Loucy (cell line): ENCODE results near the gene RNU4-1.

Experiments
- H2AFZ ChIP-seq: fragments of 200-600 bp; sonication (generic); 2 replicates; pipeline ENCODE4 v1.6.0; 2016; ENCODE audit warnings: antibody characterized with exemption, mild to moderate bottlenecking, low read length, moderate library complexity
- H3F3A ChIP-seq: fragments of 200-600 bp; 2 replicates; pipeline ENCODE4 v1.6.0; 2016; ENCODE audit warnings: antibody characterized with exemption, low read depth, mild to moderate bottlenecking
- H3K27me3 ChIP-seq: fragments of 200-600 bp; sonication (generic); 2 replicates; pipeline ENCODE4 v1.6.1; 2014; ENCODE audit warnings: low read length, mild to moderate bottlenecking; ENCODE audit not compliant: insufficient read depth, poor library complexity, severe bottlenecking
- H3K36me3 ChIP-seq: fragments of 200-600 bp; sonication (generic); 2 replicates; pipeline ENCODE4 v1.6.1; 2016; ENCODE audit warnings: low read length; ENCODE audit not compliant: insufficient read depth
- H3K4me1 ChIP-seq: fragments of 200-600 bp; sonication (generic); 2 replicates; pipeline ENCODE4 v1.5.1; 2014; ENCODE audit warnings: low read length, mild to moderate bottlenecking; ENCODE audit not compliant: insufficient read depth, poor library complexity, severe bottlenecking
- H3K4me2 ChIP-seq: fragments of 200-600 bp; sonication (generic); 2 replicates; pipeline ENCODE4 v1.6.0; 2014; ENCODE audit warnings: antibody characterized with exemption, low read length, low read depth, mild to moderate bottlenecking; ENCODE audit not compliant: poor library complexity, severe bottlenecking
- H3K4me3 ChIP-seq: fragments of 200-600 bp; sonication (generic); 2 replicates; pipeline ENCODE4 v1.5.1; 2014; ENCODE audit warnings: low read length, mild to moderate bottlenecking, mixed read lengths; ENCODE audit not compliant: poor library complexity, severe bottlenecking
- H3K79me2 ChIP-seq: fragments of 200-600 bp; sonication (generic); 2 replicates; pipeline ENCODE4 v1.6.1; 2014; ENCODE audit warnings: low read length; ENCODE audit not compliant: insufficient read depth
- H3K9ac ChIP-seq: fragments of 200-600 bp; sonication (generic); 2 replicates; pipeline ENCODE4 v1.6.0; 2014; ENCODE audit warnings: mild to moderate bottlenecking, low read depth, low read length, moderate library complexity; ENCODE audit not compliant: poor library complexity, severe bottlenecking
- H3K9me2 ChIP-seq: fragments of 200-600 bp; sonication (generic); replicated peaks from 2 replicates; pipeline ENCODE4 v1.6.1; 2016; ENCODE audit warnings: low read depth, low read length, mixed read lengths
- H3K9me3 ChIP-seq: fragments of 200-600 bp; sonication (generic); 2 replicates; pipeline ENCODE4 v1.6.1; 2014; ENCODE audit warnings: mild to moderate bottlenecking, antibody characterized with exemption, low read length, low read depth; ENCODE audit not compliant: insufficient read depth
- H4K20me1 ChIP-seq: fragments of 200-600 bp; sonication (generic); 2 replicates; pipeline ENCODE4 v1.6.0; 2014; ENCODE audit warnings: antibody characterized with exemption, low read length, mild to moderate bottlenecking; ENCODE audit not compliant: insufficient read depth, poor library complexity, severe bottlenecking
- EZH2phosphoT487 ChIP-seq: fragments of 200-600 bp; IDR thresholded peaks from 2 replicates; pipeline ENCODE4 v1.6.1; 2018; ENCODE audit warnings: antibody characterized with exemption, mild to moderate bottlenecking, moderate library complexity, borderline replicate concordance
- TF ChIP-seq, protein P1 (sequence below): fragments of 200-600 bp; sonication (generic); conservative IDR thresholded peaks from 2 replicates; pipeline ENCODE4 v1.5.1; 2014; ENCODE audit warnings: mild to moderate bottlenecking, antibody characterized with exemption, low read length

Gene RNU4-1

DNA sequence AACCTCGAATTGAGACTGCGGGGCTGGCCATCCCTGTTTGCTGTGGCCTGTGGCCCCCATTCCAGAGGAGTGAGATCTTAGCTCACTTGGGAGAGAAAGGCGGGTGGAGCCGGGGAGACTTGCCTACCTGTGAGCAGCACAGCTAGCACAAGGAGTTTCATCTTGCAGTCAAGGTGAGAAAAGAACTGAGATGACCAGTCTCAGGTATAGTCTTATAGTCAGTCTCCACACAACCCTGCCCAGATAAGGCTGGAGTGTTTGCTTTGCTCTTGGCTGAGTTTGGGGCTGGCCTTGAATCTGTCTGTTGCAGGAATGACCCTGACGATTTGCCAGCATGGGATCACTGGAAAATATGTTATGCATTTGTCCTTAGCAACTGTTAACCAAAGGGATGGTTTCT is 34.6 kb upstream of the RNU4-1 start, which contains the start of gene PLA2G1B:
Gene PLA2G1B, minus strand, starts transcription at position 187 of the 400 bp plus-strand sequence. Its CDS starts 26 bp downstream, at position 161.
- H3F3A ChIP-seq: no peaks in the 10 kb centered on the region
- no peak within 1 kb of the TSS for H3K4me3 ChIP-seq
- H3K36me3 ChIP-seq: no peaks in the 10 kb centered on the region
- peaks cover 5% of the 10 kb centered on the region for H3K4me1 ChIP-seq
- no peak within 1 kb of the TSS for H2AFZ ChIP-seq
- no peaks in the 10 kb centered on the region for H3K27me3 ChIP-seq
- no peak within 1 kb of the TSS for H3K9ac ChIP-seq
- H3K79me2 ChIP-seq: no peaks in the 10 kb centered on the region
- H4K20me1 ChIP-seq: no peaks in the 10 kb centered on the region
- no peak for TF ChIP-seq EZH2phosphoT487
- TF ChIP-seq, protein P1, sequence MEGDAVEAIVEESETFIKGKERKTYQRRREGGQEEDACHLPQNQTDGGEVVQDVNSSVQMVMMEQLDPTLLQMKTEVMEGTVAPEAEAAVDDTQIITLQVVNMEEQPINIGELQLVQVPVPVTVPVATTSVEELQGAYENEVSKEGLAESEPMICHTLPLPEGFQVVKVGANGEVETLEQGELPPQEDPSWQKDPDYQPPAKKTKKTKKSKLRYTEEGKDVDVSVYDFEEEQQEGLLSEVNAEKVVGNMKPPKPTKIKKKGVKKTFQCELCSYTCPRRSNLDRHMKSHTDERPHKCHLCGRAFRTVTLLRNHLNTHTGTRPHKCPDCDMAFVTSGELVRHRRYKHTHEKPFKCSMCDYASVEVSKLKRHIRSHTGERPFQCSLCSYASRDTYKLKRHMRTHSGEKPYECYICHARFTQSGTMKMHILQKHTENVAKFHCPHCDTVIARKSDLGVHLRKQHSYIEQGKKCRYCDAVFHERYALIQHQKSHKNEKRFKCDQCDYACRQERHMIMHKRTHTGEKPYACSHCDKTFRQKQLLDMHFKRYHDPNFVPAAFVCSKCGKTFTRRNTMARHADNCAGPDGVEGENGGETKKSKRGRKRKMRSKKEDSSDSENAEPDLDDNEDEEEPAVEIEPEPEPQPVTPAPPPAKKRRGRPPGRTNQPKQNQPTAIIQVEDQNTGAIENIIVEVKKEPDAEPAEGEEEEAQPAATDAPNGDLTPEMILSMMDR: no peak
- no peaks in the 10 kb centered on the region for H3K9me3 ChIP-seq
- H3K4me2 ChIP-seq: no peak within 1 kb of the TSS
- H3K9me2 ChIP-seq: no peaks in the 10 kb centered on the region

DNA sequence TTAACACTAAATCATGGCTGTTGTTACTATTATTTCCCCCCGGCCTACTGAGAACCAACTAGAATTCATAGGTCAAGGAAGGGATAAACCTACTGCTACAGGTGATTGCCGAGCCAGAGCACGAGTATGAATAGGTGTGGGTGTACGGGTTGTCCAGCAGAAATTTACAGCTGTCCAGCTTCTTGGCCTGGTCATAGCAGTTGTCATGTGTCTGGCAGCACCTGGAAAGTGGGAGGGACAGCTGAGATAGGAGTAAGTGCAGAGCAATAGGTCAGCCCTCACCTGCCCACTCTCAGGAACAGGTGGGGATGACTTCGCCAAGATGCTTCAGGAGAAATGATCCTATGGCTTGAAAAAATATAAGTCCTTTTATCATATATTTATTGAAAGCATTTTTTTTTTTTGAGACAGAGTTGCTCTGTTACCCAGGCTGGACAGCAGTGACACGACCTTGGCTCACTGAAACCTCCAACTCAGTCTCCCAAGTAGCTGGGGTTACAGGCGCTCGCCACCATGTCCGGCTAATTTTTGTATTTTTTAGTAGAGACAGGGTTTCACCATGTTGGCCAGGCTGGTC is 31.9 kb upstream of the RNU4-1 start:
- Histone ChIP-seq H3F3A (no peaks in the 10 kb centered on the region), H2AFZ (peak overlapping the region; percentile 100; the same call in 1 of the 2 replicates), H3K9me2 (no peaks in the 10 kb centered on the region), H3K4me3 (no peak overlapping the region), H3K9me3 (no peaks in the 10 kb centered on the region), H3K4me1 (peaks cover 5% of the 10 kb centered on the region), H3K9ac (no peak overlapping the region), H3K36me3 (no peaks in the 10 kb centered on the region), H3K79me2 (no peaks in the 10 kb centered on the region), H3K27me3 (no peaks in the 10 kb centered on the region), H4K20me1 (no peaks in the 10 kb centered on the region), H3K4me2 (peak overlapping the region; percentile 98)
- TF ChIP-seq, protein P1: no peak
- TF ChIP-seq EZH2phosphoT487: no peak

DNA sequence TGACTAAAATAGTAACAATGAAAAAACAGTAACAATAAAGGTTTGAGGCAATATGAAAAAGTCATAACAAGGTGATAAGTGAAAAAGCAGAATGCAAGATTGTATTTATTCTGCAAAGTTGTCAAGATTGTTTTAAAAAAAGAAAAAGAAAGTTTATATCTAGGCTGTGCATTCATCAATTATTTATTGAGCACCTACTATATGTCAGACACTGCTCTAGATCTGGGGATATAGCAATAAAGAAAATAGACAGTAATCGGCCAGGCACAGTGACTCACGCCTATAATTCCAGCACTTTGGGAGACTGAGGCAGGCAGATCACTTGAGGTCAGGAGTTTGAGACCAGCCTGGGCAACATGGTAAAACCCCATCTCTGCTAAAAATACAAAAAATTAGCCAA is 30.7 kb upstream of the RNU4-1 start:
- no peaks in the 10 kb centered on the region for H3K9me3 ChIP-seq
- H3K9me2 ChIP-seq: no peaks in the 10 kb centered on the region
- no peak overlapping the region for H3K4me3 ChIP-seq
- no peak overlapping the region for H2AFZ ChIP-seq
- H3K79me2 ChIP-seq: no peaks in the 10 kb centered on the region
- H4K20me1 ChIP-seq: no peaks in the 10 kb centered on the region
- no peak overlapping the region for H3K4me2 ChIP-seq
- H3K4me1 ChIP-seq: peaks cover 5% of the 10 kb centered on the region
- TF ChIP-seq, protein P1: no peak
- no peak for TF ChIP-seq EZH2phosphoT487
- H3K36me3 ChIP-seq: no peaks in the 10 kb centered on the region
- H3K9ac ChIP-seq: no peak overlapping the region
- H3F3A ChIP-seq: no peaks in the 10 kb centered on the region
- no peaks in the 10 kb centered on the region for H3K27me3 ChIP-seq
